ENCODE data around the gene ITPRIPL2.

DNA sequence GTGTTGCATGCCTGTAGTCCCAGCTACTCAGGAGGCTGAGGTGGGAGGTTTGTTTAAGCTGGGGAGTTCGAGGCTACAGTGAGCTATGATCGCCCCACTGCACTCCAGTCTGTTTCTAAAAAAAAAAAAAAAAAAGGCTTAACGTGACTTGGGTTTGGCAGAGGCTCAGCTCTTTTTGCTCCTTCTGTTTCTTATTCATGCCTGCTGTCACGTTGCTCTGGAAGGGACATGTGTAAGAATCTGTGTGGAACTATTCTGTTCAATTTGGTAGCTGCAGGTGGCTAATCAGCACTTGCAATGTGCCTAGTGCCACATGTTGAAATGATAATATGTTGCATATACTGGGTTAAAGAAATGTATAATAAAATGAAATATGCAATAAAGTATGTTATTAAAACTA, 33.4 kb downstream of the ITPRIPL2 start:
- TF ChIP-seq, protein P1, sequence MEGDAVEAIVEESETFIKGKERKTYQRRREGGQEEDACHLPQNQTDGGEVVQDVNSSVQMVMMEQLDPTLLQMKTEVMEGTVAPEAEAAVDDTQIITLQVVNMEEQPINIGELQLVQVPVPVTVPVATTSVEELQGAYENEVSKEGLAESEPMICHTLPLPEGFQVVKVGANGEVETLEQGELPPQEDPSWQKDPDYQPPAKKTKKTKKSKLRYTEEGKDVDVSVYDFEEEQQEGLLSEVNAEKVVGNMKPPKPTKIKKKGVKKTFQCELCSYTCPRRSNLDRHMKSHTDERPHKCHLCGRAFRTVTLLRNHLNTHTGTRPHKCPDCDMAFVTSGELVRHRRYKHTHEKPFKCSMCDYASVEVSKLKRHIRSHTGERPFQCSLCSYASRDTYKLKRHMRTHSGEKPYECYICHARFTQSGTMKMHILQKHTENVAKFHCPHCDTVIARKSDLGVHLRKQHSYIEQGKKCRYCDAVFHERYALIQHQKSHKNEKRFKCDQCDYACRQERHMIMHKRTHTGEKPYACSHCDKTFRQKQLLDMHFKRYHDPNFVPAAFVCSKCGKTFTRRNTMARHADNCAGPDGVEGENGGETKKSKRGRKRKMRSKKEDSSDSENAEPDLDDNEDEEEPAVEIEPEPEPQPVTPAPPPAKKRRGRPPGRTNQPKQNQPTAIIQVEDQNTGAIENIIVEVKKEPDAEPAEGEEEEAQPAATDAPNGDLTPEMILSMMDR (IDR thresholded peaks at IDR 0.05 in 2 of 3, conservative IDR thresholded peaks at IDR 0.05 in 1 of 3; ENCODE audit: borderline replicate concordance in 1 of 3, insufficient read depth in 1 of 3, low read depth in 2 of 3, low read length in 2 of 3) = no peak
- TF ChIP-seq YY1 (IDR thresholded peaks at IDR 0.05; ENCODE audit: extremely low read depth, insufficient replicate concordance, low read depth, low read length) (no peak), POLR2AphosphoS5 (IDR thresholded peaks at IDR 0.05; ENCODE audit: low read depth, low read length) (no peak)
- TF ChIP-seq, protein P2, sequence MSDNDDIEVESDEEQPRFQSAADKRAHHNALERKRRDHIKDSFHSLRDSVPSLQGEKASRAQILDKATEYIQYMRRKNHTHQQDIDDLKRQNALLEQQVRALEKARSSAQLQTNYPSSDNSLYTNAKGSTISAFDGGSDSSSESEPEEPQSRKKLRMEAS (IDR thresholded peaks at IDR 0.05) = no peak

All from HCT116 (cell line).